Esophagus muscularis mucosa (tissue), 4 donors: ENCODE results near the gene EHD4.

ENCODE experiments used
- EP300 ChIP-seq: sonication (generic); formaldehyde crosslinking; IDR thresholded peaks from one replicate; pipeline ENCODE4 v1.6.1; 2017; ENCODE audit warnings: antibody characterized with exemption
- POLR2A ChIP-seq: fragments of 450-650 bp; IDR thresholded peaks from one replicate; pipeline ENCODE4 v1.6.1; 2017; ENCODE audit warnings: antibody characterized with exemption, moderate library complexity, mild to moderate bottlenecking, low read depth
- POLR2AphosphoS5 ChIP-seq, 2 donors: sonication (generic); formaldehyde crosslinking; IDR thresholded peaks; one replicate each; pipeline ENCODE4 v1.6.1; 2017; ENCODE audit warnings: antibody characterized with exemption in 2 of 2
- TF ChIP-seq, protein P1 (sequence below), 3 experiments: fragments of 200-600 bp in 2 of 3; fragments of 450-650 bp in 1 of 3; sonication (generic) in 2 of 3; IDR thresholded peaks; one replicate each; pipeline ENCODE4 v1.5.1; 2017 to 2019; ENCODE audit warnings: antibody characterized with exemption in 3 of 3, mild to moderate bottlenecking in 2 of 3, moderate library complexity in 1 of 3

DNA sequence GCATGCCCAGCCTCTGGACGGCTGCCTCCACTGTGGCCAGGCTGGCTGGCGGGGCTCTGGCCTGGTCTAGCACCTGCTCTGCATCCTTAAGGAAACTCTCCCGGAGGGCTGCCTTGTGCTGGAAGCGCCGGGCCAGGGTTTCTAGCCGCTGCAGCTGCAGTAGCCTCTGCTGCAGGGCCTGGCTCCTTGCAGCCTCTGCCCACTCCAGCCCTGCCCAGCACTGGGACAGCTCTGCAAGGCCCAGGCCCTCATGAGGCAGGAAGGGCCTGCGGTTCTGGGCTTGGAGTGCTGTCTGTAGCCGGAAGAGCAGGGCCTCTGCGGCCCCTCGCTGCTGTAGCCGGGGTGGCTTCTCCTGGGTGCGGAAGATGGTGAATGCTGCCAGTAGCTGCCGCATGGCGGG, 86.5 kb downstream of the EHD4 start:
- TF ChIP-seq, protein P1, sequence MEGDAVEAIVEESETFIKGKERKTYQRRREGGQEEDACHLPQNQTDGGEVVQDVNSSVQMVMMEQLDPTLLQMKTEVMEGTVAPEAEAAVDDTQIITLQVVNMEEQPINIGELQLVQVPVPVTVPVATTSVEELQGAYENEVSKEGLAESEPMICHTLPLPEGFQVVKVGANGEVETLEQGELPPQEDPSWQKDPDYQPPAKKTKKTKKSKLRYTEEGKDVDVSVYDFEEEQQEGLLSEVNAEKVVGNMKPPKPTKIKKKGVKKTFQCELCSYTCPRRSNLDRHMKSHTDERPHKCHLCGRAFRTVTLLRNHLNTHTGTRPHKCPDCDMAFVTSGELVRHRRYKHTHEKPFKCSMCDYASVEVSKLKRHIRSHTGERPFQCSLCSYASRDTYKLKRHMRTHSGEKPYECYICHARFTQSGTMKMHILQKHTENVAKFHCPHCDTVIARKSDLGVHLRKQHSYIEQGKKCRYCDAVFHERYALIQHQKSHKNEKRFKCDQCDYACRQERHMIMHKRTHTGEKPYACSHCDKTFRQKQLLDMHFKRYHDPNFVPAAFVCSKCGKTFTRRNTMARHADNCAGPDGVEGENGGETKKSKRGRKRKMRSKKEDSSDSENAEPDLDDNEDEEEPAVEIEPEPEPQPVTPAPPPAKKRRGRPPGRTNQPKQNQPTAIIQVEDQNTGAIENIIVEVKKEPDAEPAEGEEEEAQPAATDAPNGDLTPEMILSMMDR (IDR thresholded peaks at IDR 0.05): no peak
- TF ChIP-seq EP300 (no peak), POLR2A (no peak), POLR2AphosphoS5 (IDR thresholded peaks at IDR 0.05) (no peak)
